ENCODE results near the gene ARHGEF4. TPM values are rescaled to one million over a fixed set of nuclear protein-coding genes. Genes with fewer than 3 reads are reported as not detected.

ARHGEF4 gene
- total and polyA plus RNA-seq, 10 of the 15 experiments (the other 5 are each of a cell fraction or from before 2014, with no cell fraction given) = 0.02 to 0.24 (median 0.16) TPM; not detected in 6

- Histone ChIP-seq H3K36me3 (ENCODE audit: control insufficient read depth in 2 of 2, insufficient read depth in 2 of 2, low read length in 1 of 2) (no peaks in the 10 kb centered on the region), H4K20me1 (ENCODE audit: control insufficient read depth, insufficient read depth) (no peaks in the 10 kb centered on the region), H3K9me3 (replicated peaks; ENCODE audit: control insufficient read depth, insufficient read depth, low read length) (no peaks in the 10 kb centered on the region), H3K9ac (ENCODE audit: control insufficient read depth, insufficient read depth, low read length) (no peak overlapping the region), H3K4me2 (ENCODE audit: control insufficient read depth, insufficient read depth) (no peak overlapping the region), H3K27me3 (replicated peaks in 1 of 2; ENCODE audit: control insufficient read depth in 2 of 2, insufficient read depth in 2 of 2, low read length in 1 of 2) (no peaks in the 10 kb centered on the region; a peak in 1 of 4 replicates), H3K4me1 (ENCODE audit: control insufficient read depth, insufficient read depth, low read length) (no peaks in the 10 kb centered on the region), H3K79me2 (ENCODE audit: control insufficient read depth, insufficient read depth, low read length) (no peaks in the 10 kb centered on the region), H3K4me3 (no peak overlapping the region), H2AFZ (ENCODE audit: control insufficient read depth, low read depth, low read length) (no peak overlapping the region), H3K27ac (ENCODE audit: control insufficient read depth, insufficient read depth) (no peak overlapping the region)
- in situ Hi-C loops (cut with MboI) = no loop called here
- ChIA-PET CTCF (interaction anchor here (0.8 to 1.7 kb wide), 4 partner anchors 8 to 55 kb away, joined by 3 to 5 read pairs (median 3); no protein-coding TSS in a partner anchor), RAD21 (ENCODE audit: unreplicated experiment) (interaction anchor here (0.8 to 1.4 kb wide), 2 partner anchors 22 to 27 kb away, joined by 4 to 5 read pairs; no protein-coding TSS in a partner anchor), POLR2A (no interaction called here), SMC1A (ENCODE audit: uncharacterized antibody, unreplicated experiment) (interaction anchor here (0.8 to 2.1 kb wide), 2 partner anchors 22 to 25 kb away, joined by 3 to 6 read pairs; no protein-coding TSS in a partner anchor)
- WGBS (ENCODE audit: insufficient coverage, insufficient replicate concordance, low lambda C conversion rate, missing lambda C conversion rate) = 35% methylated on average over 26 of the region's 26 CpGs
- TF ChIP-seq RELA (IDR thresholded peaks at IDR 0.05; ENCODE audit: borderline replicate concordance, partially characterized antibody) = no peak
- intact Hi-C loops (cut with micrococcal nuclease; ENCODE audit: unreplicated experiment) = no loop called here
- BruUV-seq (replicated peaks) = no TSS peak
- no peak for DNase-seq (ENCODE audit: low read depth, low spot score)
- FAIRE-seq = no peak
- ATAC-seq = no peak
Measured at GRCh38 chr2:130850788-130851623, 14.3 kb downstream of the ARHGEF4 start.

DNA sequence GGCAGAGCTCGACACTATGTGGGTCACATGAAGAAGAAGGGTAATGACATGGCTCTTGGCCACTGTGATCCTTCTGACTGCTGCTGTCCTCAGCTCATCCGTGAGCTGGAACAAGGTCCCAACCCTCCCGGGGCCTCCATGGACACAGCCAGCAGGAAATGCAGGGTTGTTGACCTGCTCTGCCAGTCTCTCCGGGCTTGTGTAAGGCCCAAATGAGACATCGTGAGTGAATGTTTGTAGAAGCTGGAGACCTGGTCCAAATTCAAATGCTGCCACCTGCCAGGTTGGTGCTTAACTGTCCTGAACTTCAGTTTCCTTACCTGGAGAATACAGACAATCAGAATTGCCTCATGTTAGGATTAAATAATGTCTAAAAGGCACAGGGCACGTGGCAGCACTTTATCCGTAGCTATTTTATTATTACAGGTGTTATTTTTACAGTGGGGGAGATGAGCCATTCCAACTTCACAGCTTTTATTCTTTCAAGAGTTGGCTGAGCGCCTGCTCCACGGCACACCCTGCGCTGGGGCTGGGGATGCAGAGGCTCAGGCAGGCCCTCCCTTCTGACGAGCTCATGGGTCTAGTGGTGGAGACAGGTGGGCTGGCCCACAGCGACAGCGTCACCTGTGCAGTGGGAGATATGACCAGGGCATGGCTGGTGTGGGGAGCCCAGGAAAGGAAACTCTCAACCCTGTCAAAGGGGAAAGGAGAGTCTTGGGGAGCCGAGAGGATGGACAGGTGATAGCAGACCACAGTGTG, 15.1 kb downstream of the ARHGEF4 start:
- Histone ChIP-seq H3K79me2 (ENCODE audit: control insufficient read depth, insufficient read depth, low read length) (no peaks in the 10 kb centered on the region), H3K4me1 (ENCODE audit: control insufficient read depth, insufficient read depth, low read length) (no peaks in the 10 kb centered on the region), H3K9ac (ENCODE audit: control insufficient read depth, insufficient read depth, low read length) (no peak overlapping the region), H3K9me3 (replicated peaks; ENCODE audit: control insufficient read depth, insufficient read depth, low read length) (no peaks in the 10 kb centered on the region), H3K4me2 (ENCODE audit: control insufficient read depth, insufficient read depth) (no peak overlapping the region), H3K4me3 (no peak overlapping the region), H3K27ac (ENCODE audit: control insufficient read depth, insufficient read depth) (no peak overlapping the region), H2AFZ (ENCODE audit: control insufficient read depth, low read depth, low read length) (no peak overlapping the region), H3K36me3 (ENCODE audit: control insufficient read depth in 2 of 2, insufficient read depth in 2 of 2, low read length in 1 of 2) (no peaks in the 10 kb centered on the region), H3K27me3 (replicated peaks in 1 of 2; ENCODE audit: control insufficient read depth in 2 of 2, insufficient read depth in 2 of 2, low read length in 1 of 2) (no peaks in the 10 kb centered on the region; a peak in 1 of 4 replicates), H4K20me1 (ENCODE audit: control insufficient read depth, insufficient read depth) (no peaks in the 10 kb centered on the region)
- ATAC-seq (no peak), FAIRE-seq (no peak), DNase-seq (ENCODE audit: low read depth, low spot score) (no peak)
- 37% methylated on average over 14 of the region's 14 CpGs for WGBS (ENCODE audit: insufficient coverage, insufficient replicate concordance, low lambda C conversion rate, missing lambda C conversion rate)
- intact Hi-C loops (cut with micrococcal nuclease; ENCODE audit: unreplicated experiment) = no loop called here
- ChIA-PET CTCF (interaction anchor here (0.7 to 1.7 kb wide), 5 partner anchors 9 to 56 kb away, joined by 3 to 5 read pairs (median 3); no protein-coding TSS in a partner anchor), SMC1A (ENCODE audit: uncharacterized antibody, unreplicated experiment) (interaction anchor here (2.1 kb wide), 1 partner anchor 21 kb away, joined by 6 read pairs; no protein-coding TSS in a partner anchor), RAD21 (ENCODE audit: unreplicated experiment) (interaction anchor here (0.6 to 1.4 kb wide), 3 partner anchors 22 to 489 kb away, joined by 3 to 5 read pairs (median 4); no protein-coding TSS in a partner anchor), POLR2A (no interaction called here)
- no TSS peak for BruUV-seq (replicated peaks)
- TF ChIP-seq SRF (IDR thresholded peaks at IDR 0.05; ENCODE audit: low read depth in 2 of 2, low read length in 2 of 2) (no peak), TCF12 (IDR thresholded peaks at IDR 0.05; ENCODE audit: low read depth, low read length) (no peak), SP1 (IDR thresholded peaks at IDR 0.05; ENCODE audit: low read depth, low read length) (no peak), NFYA (IDR thresholded peaks at IDR 0.05; ENCODE audit: borderline replicate concordance, low read depth, low read length) (no peak), ZNF274 (IDR thresholded peaks at IDR 0.05; ENCODE audit: insufficient read depth, insufficient read length) (no peak)
- TF ChIP-seq, protein P1, sequence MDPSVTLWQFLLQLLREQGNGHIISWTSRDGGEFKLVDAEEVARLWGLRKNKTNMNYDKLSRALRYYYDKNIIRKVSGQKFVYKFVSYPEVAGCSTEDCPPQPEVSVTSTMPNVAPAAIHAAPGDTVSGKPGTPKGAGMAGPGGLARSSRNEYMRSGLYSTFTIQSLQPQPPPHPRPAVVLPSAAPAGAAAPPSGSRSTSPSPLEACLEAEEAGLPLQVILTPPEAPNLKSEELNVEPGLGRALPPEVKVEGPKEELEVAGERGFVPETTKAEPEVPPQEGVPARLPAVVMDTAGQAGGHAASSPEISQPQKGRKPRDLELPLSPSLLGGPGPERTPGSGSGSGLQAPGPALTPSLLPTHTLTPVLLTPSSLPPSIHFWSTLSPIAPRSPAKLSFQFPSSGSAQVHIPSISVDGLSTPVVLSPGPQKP (IDR thresholded peaks at IDR 0.05; ENCODE audit: low read depth, low read length) = no peak
- TF ChIP-seq, protein P2, sequence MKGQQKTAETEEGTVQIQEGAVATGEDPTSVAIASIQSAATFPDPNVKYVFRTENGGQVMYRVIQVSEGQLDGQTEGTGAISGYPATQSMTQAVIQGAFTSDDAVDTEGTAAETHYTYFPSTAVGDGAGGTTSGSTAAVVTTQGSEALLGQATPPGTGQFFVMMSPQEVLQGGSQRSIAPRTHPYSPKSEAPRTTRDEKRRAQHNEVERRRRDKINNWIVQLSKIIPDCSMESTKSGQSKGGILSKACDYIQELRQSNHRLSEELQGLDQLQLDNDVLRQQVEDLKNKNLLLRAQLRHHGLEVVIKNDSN (IDR thresholded peaks at IDR 0.05; ENCODE audit: borderline replicate concordance, extremely low read length, insufficient read depth, low read depth, low read length) = no peak
- TF ChIP-seq, protein P3, sequence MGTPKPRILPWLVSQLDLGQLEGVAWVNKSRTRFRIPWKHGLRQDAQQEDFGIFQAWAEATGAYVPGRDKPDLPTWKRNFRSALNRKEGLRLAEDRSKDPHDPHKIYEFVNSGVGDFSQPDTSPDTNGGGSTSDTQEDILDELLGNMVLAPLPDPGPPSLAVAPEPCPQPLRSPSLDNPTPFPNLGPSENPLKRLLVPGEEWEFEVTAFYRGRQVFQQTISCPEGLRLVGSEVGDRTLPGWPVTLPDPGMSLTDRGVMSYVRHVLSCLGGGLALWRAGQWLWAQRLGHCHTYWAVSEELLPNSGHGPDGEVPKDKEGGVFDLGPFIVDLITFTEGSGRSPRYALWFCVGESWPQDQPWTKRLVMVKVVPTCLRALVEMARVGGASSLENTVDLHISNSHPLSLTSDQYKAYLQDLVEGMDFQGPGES (IDR thresholded peaks at IDR 0.05) = no peak
- in situ Hi-C loops (cut with MboI) = no loop called here
